ENCODE results near the gene KAT14.
A peak's percentile ranks its signal among the peaks of the same experiment; 100 is the strongest.
"Not testable (repeated sequence)": the region's sequence is repeated elsewhere in the genome, so short reads cannot be mapped to it uniquely, and the experiment has no call there.

The KAT14 gene

DNA sequence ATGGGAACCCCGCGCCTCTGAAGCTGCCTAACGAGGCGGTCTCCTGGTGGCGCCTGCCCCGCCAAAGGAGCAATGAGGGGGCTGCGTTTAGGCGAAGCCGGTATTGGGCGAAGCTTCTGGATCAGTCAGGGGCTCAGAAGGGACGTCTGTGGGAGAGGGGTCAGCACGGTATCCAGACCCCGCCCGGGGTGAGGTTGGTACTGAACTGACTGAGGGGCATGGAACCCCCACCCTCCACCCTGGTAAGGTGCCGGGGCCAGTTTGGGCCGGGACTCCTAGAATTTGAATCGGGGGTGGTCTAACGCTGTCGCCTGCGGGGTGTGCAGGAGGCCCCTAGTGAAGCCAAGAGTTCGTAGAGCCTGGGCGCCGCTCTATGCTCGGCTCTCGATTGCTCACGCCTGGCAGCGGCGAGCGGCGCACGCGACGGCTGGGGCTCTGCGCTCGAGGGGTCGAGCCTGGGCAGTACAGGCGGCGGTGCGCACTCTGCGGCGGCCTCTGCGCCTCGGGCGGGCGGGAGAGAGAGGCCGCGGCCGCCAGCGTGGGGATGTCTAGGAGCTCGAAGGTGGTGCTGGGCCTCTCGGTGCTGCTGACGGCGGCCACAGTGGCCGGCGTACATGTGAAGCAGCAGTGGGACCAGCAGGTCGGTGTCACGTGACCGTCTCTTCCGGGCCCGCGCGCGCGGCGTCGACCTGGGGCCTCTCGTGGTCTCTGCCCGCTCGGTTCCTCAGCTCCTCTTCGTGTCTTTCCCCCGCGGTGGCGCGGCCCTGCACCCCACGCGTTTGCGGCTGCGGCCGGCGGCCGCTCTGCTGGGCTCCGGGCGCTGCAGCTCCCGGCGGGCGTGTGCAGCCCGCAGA lies at the start of gene KAT14, which contains the start of gene PET117:
Gene KAT14, plus strand, starts transcription at position 452 of the 854 bp plus-strand sequence. CDS start 4,798 bp downstream, outside the sequence.
Gene PET117, plus strand, starts transcription at position 452 of the 854 bp plus-strand sequence. Its CDS starts 93 bp downstream, at position 545.
- peak; percentile 88 for DNase-seq (ENCODE audit: low spot score)

DNA sequence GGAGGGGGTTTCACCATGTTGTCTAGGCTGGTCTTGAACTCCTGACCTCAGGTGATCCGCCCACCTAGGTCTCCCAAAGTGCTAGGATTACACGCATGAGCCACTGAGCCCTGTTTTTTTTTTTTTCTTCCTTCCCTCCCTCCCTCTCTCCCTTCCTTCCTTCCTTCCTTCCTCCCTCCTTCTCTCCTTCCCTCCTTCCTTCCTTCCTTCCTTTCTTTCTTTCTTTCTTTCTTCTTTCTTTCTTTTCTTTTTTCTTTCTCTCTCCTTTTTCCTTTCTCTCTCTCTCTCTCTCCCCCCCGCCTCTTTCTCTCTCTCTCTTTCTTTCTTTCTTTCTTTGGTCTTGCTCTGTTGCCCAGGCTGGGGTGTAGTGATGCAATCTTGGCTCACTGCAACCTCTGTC lies 49.4 kb upstream of the KAT14 start:
- not testable (repeated sequence) for DNase-seq (ENCODE audit: low spot score)

- DNase-seq (ENCODE audit: low spot score), result not testable (repeated sequence)
Observed at GRCh38 chr20:18088841-18089240, 48.8 kb upstream of the KAT14 start.

DNA sequence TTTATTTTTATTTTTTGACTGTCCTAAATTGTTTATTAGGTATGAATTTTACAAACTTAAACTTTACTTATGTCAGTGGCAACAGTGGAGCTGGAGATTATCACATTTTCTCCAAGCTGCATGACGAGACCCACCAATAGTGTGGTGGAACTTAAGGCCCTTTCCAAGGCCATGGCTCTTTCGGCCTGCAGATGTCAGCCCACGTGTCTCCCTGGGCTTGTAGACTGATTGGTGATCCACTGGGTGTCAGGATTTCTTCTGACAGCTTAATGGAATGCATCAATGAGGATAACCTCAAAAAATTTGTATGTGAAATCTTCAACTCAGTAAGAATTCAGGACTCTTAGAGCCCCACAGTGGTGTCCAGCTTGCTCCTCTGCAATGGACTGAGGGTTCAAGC lies 47.6 kb upstream of the KAT14 start:
- no peak for DNase-seq (ENCODE audit: low spot score)

GRCh38 chr20:18090477-18090876 lies 47.2 kb upstream of the KAT14 start:
- DNase-seq (ENCODE audit: low spot score), result no peak

GRCh38 chr20:18091623-18092022 lies 46.0 kb upstream of the KAT14 start:
- DNase-seq (ENCODE audit: low spot score), result no peak

- DNase-seq (ENCODE audit: low spot score), result no peak
Observed at GRCh38 chr20:18092890-18093289, 44.8 kb upstream of the KAT14 start.

DNA sequence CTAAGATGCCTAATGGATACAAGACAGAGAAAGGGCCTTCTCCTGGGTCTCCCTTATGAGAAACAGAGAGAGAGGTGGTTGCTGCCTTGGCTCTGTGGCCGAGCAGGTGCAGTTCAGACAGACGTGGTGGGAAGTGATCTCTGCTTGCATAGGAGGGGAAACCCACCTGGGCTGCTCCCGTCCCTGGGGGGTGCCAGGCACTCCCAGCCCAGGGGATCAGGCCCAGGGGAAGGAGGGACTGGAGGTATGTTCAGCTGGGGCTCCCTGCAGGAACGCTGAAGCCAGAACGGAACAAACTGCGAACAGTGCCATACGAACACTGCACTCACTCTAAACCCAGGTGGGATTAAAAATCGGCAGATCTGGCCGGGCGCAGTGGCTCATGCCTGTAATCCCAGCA lies 44.3 kb upstream of the KAT14 start:
- no peak for DNase-seq (ENCODE audit: low spot score)

DNA sequence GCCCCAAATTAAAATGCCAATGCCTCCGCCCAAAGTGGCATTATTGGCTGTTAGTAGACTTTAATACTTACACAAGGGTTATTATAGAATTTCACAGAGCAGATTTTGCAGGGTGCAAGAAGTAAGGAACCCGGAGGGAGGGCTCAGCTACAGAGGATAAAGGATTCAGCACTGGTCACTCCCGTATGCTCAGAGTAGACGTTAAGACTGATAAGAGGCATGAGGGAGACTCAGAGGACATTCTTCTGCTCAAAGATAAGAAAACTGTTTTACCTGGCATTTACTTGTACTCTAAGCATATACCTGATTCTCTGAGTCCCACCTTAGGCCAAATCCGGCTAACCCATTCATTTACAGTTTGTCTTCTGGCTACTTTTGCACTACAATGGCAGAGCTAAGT lies 43.5 kb upstream of the KAT14 start:
- DNase-seq (ENCODE audit: low spot score), result no peak

GRCh38 chr20:18100569-18100968 lies 37.1 kb upstream of the KAT14 start:
- not testable (repeated sequence) for DNase-seq (ENCODE audit: low spot score)

DNA sequence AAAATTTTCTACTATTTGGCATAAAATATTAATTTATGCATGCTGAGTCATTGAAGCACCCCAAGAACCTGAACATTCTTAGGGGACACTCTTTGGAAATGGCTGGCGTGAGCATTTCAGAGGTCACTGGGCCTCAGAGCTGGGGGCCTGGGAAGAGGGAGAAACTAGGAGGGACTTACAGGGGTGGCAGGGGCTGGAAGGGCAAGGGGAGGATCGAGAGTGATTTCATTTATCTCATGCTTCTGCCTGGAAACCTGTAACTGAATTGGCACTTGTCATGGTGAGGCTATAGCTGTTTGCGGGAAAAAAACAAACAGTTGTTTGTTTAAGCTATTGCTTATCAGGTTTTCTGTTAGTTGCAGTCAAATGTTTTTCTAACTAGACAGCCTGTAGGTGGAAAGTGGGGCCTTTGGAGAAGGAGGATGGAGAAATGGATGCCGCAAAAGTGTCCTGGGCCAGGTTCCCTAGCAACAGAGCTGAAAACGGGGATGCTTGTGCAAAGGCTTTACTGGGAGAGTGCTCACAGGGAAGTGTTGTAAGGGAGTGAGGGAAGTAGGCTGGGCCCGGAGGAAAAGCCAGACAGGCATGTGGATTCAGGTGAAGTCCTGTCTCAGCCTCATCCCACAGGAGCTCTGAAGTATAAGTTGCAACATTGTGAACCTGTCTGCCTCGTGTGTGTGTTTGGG lies 36.4 kb upstream of the KAT14 start:
- DNase-seq (ENCODE audit: low spot score), result no peak

- no peak for DNase-seq (ENCODE audit: low spot score)
Observed at GRCh38 chr20:18103497-18103896, 34.2 kb upstream of the KAT14 start.

- no peak for DNase-seq (ENCODE audit: low spot score)
Observed at GRCh38 chr20:18108326-18108725, 29.3 kb upstream of the KAT14 start.

GRCh38 chr20:18128574-18128973 lies 9.1 kb upstream of the KAT14 start:
- DNase-seq (ENCODE audit: low spot score), result not testable (repeated sequence)

GRCh38 chr20:18132663-18133062 lies 5.0 kb upstream of the KAT14 start:
- DNase-seq (ENCODE audit: low spot score), result no peak

DNA sequence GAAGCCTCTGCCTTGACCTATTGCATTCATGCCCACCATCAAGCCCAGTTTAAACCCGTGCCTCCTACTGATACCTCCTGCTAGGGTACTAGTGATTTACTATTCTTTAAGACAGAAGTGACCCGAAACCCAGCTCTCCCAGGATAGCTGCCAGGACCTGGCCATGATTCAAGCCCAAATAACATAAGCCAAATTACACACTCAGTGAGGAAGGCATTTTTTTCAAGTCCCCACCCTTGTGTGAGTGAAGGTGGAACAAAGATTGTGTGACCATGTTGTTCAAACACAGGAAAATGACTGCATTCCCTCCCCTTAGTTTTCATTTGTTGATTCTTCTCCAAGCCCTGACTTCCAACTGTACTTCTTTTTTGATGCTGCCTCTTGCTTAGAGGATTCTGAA lies 3.7 kb upstream of the KAT14 start:
- no peak for DNase-seq (ENCODE audit: low spot score)

DNA sequence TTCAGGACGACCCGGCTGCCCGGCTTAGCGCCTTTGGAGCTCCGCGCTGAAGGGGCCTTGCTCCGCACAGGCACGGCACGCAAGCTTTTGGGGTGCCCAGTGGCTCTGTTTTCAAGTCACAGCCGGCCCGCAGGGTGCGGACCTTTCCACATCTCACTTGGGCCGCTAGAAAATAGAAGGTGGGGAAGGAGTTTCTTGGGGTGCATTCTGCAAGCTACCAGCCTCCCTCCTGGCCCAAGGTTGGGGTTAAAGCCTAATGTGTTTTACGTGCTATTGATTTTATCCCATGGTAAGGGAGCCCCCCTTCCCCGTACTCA lies 561 bp downstream of the KAT14 start:
- DNase-seq (ENCODE audit: low spot score), result no peak

DNA sequence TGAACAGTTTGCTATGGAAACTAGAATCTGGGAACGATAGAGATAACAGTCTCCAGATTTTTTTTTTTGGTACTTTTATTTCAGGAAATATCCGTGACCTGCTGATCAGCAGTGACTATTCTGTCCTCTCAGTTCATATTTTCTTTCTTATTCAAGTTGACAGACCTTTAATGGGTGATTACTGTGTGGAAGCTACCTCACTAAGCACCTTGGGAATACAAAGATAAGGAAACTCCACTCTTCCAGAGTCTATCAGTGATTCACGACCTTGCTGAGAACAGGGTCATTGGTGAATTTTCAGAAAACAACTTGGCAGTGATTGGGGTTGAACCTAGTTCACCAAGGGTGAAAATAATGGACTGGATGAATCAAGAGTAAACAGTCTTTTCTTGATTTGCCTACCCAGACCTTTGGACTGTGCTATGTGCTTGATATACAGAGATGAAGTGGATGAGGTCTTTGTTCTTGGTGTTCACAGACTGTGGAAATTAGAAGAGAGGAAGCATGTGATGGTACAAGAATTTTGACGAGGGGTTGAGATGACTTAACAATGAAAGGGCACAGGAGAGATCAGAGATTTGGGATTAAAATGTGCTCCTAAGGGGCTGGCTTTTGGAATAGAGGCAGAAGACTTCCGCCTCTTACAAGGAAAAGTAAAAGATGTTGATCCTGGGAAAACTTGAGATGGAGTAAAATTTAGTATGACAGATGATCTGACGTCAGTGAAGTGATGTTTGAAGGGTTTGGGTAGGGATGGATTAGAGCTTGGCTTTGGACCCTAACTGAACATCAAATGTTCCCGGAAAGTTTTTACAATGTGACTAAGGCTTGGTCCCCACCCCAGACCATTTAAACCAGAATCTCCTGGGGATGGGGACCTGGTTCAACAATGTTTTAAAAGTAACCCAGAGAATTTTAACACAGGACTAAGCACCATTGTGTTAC lies 1.2 kb downstream of the KAT14 start:
- no peak for DNase-seq (ENCODE audit: low spot score)

DNA sequence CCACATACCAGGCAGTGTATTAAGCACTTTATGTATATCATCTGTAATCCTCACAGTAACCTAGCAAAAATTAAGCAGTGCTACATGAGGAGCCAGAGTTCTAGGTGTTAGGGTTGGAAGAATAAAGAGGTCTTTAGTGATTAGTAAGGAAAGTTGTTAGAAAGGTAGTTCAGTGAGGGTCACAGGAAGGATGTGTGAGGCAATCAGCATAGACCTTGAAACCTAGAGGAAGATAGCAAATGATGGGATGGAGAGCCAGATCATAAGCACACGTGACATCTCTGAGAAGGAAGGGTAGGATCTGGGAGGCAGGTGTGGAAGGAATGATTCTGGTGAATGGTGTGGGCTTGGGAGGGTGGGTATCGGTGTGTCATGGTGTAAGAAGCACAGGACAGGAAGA lies 2.2 kb downstream of the KAT14 start:
- no peak for DNase-seq (ENCODE audit: low spot score)

- peak; percentile 60 for DNase-seq (ENCODE audit: low spot score)
Observed at GRCh38 chr20:18144541-18145099, 7.0 kb downstream of the KAT14 start.

DNA sequence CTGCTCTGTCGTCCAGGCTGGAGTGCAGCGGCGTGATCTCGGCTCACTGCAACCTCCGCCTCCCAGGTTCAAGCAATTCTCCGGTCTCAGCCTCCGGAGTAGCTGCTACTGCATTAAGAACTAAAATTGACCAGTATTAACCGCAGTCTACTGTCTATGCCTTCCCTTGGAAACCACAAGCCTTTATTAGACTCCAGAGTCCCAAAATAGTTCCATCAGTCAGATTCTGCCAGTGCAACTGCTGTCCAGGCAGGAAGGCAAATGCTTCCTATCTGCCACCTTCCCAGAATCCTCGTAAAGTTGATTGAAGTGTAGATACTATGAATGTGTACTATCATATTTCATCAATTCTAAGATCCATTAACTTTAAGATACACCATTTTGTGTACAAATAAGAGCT lies 16.7 kb downstream of the KAT14 start:
- no peak for DNase-seq (ENCODE audit: low spot score)

- no peak for DNase-seq (ENCODE audit: low spot score)
Observed at GRCh38 chr20:18156045-18156444, 18.4 kb downstream of the KAT14 start.
